ENCODE measurements around the gene FLRT2. TPM values are rescaled to one million over a fixed set of nuclear protein-coding genes. Genes with fewer than 3 reads are reported as not detected.

FLRT2 gene
- total and polyA plus RNA-seq, 10 of the 15 experiments (the other 5 are each of a cell fraction or from before 2014, with no cell fraction given): 0.03 to 0.13 TPM; not detected in 8

- TF ChIP-seq SREBF2 (IDR thresholded peaks at IDR 0.05; ENCODE audit: low read length): no peak
- TF ChIP-seq, protein P1, sequence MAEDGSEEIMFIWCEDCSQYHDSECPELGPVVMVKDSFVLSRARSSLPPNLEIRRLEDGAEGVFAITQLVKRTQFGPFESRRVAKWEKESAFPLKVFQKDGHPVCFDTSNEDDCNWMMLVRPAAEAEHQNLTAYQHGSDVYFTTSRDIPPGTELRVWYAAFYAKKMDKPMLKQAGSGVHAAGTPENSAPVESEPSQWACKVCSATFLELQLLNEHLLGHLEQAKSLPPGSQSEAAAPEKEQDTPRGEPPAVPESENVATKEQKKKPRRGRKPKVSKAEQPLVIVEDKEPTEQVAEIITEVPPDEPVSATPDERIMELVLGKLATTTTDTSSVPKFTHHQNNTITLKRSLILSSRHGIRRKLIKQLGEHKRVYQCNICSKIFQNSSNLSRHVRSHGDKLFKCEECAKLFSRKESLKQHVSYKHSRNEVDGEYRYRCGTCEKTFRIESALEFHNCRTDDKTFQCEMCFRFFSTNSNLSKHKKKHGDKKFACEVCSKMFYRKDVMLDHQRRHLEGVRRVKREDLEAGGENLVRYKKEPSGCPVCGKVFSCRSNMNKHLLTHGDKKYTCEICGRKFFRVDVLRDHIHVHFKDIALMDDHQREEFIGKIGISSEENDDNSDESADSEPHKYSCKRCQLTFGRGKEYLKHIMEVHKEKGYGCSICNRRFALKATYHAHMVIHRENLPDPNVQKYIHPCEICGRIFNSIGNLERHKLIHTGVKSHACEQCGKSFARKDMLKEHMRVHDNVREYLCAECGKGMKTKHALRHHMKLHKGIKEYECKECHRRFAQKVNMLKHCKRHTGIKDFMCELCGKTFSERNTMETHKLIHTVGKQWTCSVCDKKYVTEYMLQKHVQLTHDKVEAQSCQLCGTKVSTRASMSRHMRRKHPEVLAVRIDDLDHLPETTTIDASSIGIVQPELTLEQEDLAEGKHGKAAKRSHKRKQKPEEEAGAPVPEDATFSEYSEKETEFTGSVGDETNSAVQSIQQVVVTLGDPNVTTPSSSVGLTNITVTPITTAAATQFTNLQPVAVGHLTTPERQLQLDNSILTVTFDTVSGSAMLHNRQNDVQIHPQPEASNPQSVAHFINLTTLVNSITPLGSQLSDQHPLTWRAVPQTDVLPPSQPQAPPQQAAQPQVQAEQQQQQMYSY (CRISPR knock-in tag; IDR thresholded peaks at IDR 0.05): no peak
- no peak for TF ChIP-seq ETV6 (conservative IDR thresholded peaks at IDR 0.05 in 1 of 2, IDR thresholded peaks at IDR 0.05 in 1 of 2; ENCODE audit: borderline replicate concordance in 1 of 2, low read depth in 1 of 2)
- no peak for TF ChIP-seq RAD51 (IDR thresholded peaks at IDR 0.05)
- TF ChIP-seq IRF4 (IDR thresholded peaks at IDR 0.05; ENCODE audit: low read depth, low read length): no peak
- no peak for TF ChIP-seq IKZF2 (IDR thresholded peaks at IDR 0.05)
Observed at GRCh38 chr14:85516239-85517113, 13.5 kb upstream of the FLRT2 start (continued).

GRCh38 chr14:85517114-85517688 is 12.7 kb upstream of the FLRT2 start:
- ATAC-seq: no peak
- intact Hi-C loops (cut with micrococcal nuclease; ENCODE audit: unreplicated experiment) (no loop called here), in situ Hi-C loops (cut with MboI) (no loop called here)
- H3K27me3 ChIP-seq (replicated peaks in 1 of 2; ENCODE audit: control insufficient read depth in 2 of 2, insufficient read depth in 2 of 2, low read length in 1 of 2): no peaks in the 10 kb centered on the region
- FAIRE-seq: no peak
- CTCF ChIA-PET: interaction anchor here (0.6 kb wide), 1 partner anchor 62 kb away, joined by 3 read pairs; no protein-coding TSS in a partner anchor
- no peak overlapping the region for H3K27ac ChIP-seq (ENCODE audit: control insufficient read depth, insufficient read depth)
- SMC1A ChIA-PET (ENCODE audit: uncharacterized antibody, unreplicated experiment): interaction anchor here (1.1 kb wide), 1 partner anchor 12 kb away, joined by 3 read pairs; no protein-coding TSS in a partner anchor
- H3K4me2 ChIP-seq (ENCODE audit: control insufficient read depth, insufficient read depth): no peak overlapping the region
- H3K79me2 ChIP-seq (ENCODE audit: control insufficient read depth, insufficient read depth, low read length): no peaks in the 10 kb centered on the region
- RAD21 ChIA-PET (ENCODE audit: unreplicated experiment): no interaction called here
- 22% methylated on average over 2 of the region's 2 CpGs for WGBS (ENCODE audit: insufficient coverage, insufficient replicate concordance, low lambda C conversion rate, missing lambda C conversion rate)
- no peaks in the 10 kb centered on the region for H3K4me1 ChIP-seq (ENCODE audit: control insufficient read depth, insufficient read depth, low read length)
- no peaks in the 10 kb centered on the region for H3K9me3 ChIP-seq (replicated peaks; ENCODE audit: control insufficient read depth, insufficient read depth, low read length)
- H3K9ac ChIP-seq (ENCODE audit: control insufficient read depth, insufficient read depth, low read length): no peak overlapping the region
- no TSS peak for BruUV-seq (replicated peaks)
- POLR2A ChIA-PET: no interaction called here
- H3K4me3 ChIP-seq: no peak overlapping the region
- DNase-seq (ENCODE audit: low read depth, low spot score): no peak
- H2AFZ ChIP-seq (ENCODE audit: control insufficient read depth, low read depth, low read length): no peak overlapping the region
- H3K36me3 ChIP-seq (ENCODE audit: control insufficient read depth in 2 of 2, insufficient read depth in 2 of 2, low read length in 1 of 2): no peaks in the 10 kb centered on the region
- no peak for TF ChIP-seq IKZF1 (conservative IDR thresholded peaks at IDR 0.05)
- H4K20me1 ChIP-seq (ENCODE audit: control insufficient read depth, insufficient read depth): no peaks in the 10 kb centered on the region

Measured in GM12878 (cell line).